SK-N-SH (cell line): ENCODE data around the gene ZNF407. TPM values are rescaled to one million over a fixed set of nuclear protein-coding genes. Genes with fewer than 3 reads are reported as not detected.

Source experiments
- CTCF ChIA-PET: fragments of 300-600, 350-600 bp; formaldehyde crosslinking; extraction: SDS; loops from one replicate; lab custom pipeline; 2021; lab: Yijun Ruan, JAX
- POLR2A ChIA-PET: fragments of 350-600 bp; sonication (Branson Sonifier 250); formaldehyde crosslinking; extraction: SDS; loops from one replicate; lab custom pipeline; 2020; ENCODE audit warnings: antibody characterized with exemption, inconsistent platforms; lab: Yijun Ruan, JAX
- DNase-seq: peaks from one replicate; pipeline ENCODE4 v3.0.0; 2012
- H2AFZ ChIP-seq: fragments of 200-600 bp; sonication (generic); 2 replicates; pipeline ENCODE4 v1.8.1; 2016; ENCODE audit warnings: antibody characterized with exemption, mild to moderate bottlenecking, low read depth
- H3F3A ChIP-seq: fragments of 200-600 bp; sonication (generic); replicated peaks from 2 replicates; pipeline ENCODE3; 2016; ENCODE audit warnings: antibody characterized with exemption, mild to moderate bottlenecking; ENCODE audit not compliant: insufficient read depth
- H3K27ac ChIP-seq, 2 experiments: fragments of 200-500 bp in 1 of 2; fragments of 200-600 bp in 1 of 2; sonication (Bioruptor generic) in 1 of 2; sonication (generic), shearing (Covaris generic) in 1 of 2; 2 replicates each; pipeline versions ENCODE4 v1.5.1 to v1.6.1; 2014 to 2016; ENCODE audit warnings: low read depth in 2 of 2, inconsistent platforms in 1 of 2, low read length in 1 of 2, mild to moderate bottlenecking in 1 of 2, mixed read lengths in 1 of 2
- H3K27me3 ChIP-seq: fragments of 200-600 bp; sonication (generic), shearing (Covaris generic); 2 replicates; pipeline ENCODE4 v1.6.1; 2016; ENCODE audit warnings: mixed run types; ENCODE audit not compliant: insufficient read depth
- H3K36me3 ChIP-seq, 2 experiments: fragments of 200-500 bp in 1 of 2; fragments of 200-600 bp in 1 of 2; sonication (Bioruptor generic) in 1 of 2; sonication (generic) in 1 of 2; replicated peaks in 1 of 2; 2 replicates each; pipeline versions ENCODE3 to v1.5.1; 2014 to 2016; ENCODE audit warnings: low read length in 1 of 2, mild to moderate bottlenecking in 1 of 2; ENCODE audit not compliant: insufficient read depth in 2 of 2, control insufficient read depth in 1 of 2
- H3K4me1 ChIP-seq, 2 experiments: fragments of 200-500 bp in 1 of 2; fragments of 200-600 bp in 1 of 2; sonication (Bioruptor generic) in 1 of 2; sonication (generic), shearing (Covaris generic) in 1 of 2; 2 replicates each; pipeline versions ENCODE4 v1.5.1 to v1.6.1; 2014 to 2016; ENCODE audit warnings: low read depth in 1 of 2, low read length in 1 of 2, mixed run types in 1 of 2; ENCODE audit not compliant: insufficient read depth in 2 of 2, control insufficient read depth in 1 of 2
- H3K4me2 ChIP-seq: fragments of 200-600 bp; sonication (generic), shearing (Covaris generic); 2 replicates; pipeline ENCODE4 v1.6.1; 2017; ENCODE audit warnings: mixed run types
- H3K4me3 ChIP-seq, 2 experiments: fragments of 200-500 bp in 1 of 2; fragments of 200-600 bp in 1 of 2; sonication (Bioruptor generic) in 1 of 2; sonication (generic), shearing (Covaris generic) in 1 of 2; 2 replicates each; pipeline versions ENCODE4 v1.5.1 to v1.8.1; 2014 to 2016; ENCODE audit warnings: low read depth in 2 of 2, inconsistent platforms in 1 of 2, low read length in 1 of 2, mild to moderate bottlenecking in 1 of 2, mixed read lengths in 1 of 2, moderate library complexity in 1 of 2
- H3K79me2 ChIP-seq: fragments of 200-600 bp; sonication (generic); 2 replicates; pipeline ENCODE4 v1.8.1; 2017; ENCODE audit warnings: mild to moderate bottlenecking; ENCODE audit not compliant: insufficient read depth
- H3K9ac ChIP-seq: fragments of 200-600 bp; sonication (generic); 2 replicates; pipeline ENCODE4 v1.6.1; 2017; ENCODE audit warnings: mixed run types
- H3K9me2 ChIP-seq: fragments of 200-600 bp; sonication (generic); 2 replicates; pipeline ENCODE4 v1.6.1; 2017; ENCODE audit warnings: mixed run types
- H3K9me3 ChIP-seq: fragments of 200-600 bp; sonication (generic); 2 replicates; pipeline ENCODE4 v1.6.1; 2017; ENCODE audit warnings: mixed run types, mild to moderate bottlenecking, moderate library complexity
- H4K20me1 ChIP-seq: fragments of 200-600 bp; sonication (generic); 2 replicates; pipeline ENCODE4 v1.6.1; 2017; ENCODE audit warnings: mild to moderate bottlenecking, mixed run types; ENCODE audit not compliant: insufficient read depth
- CHD2 ChIP-seq: fragments of 150-350 bp; IDR thresholded peaks from 2 replicates; pipeline ENCODE4 v1.6.1; 2018; ENCODE audit warnings: low read length; ENCODE audit not compliant: partially characterized antibody
- EP300 ChIP-seq, 2 experiments: IDR thresholded peaks; 2 replicates each; pipeline versions ENCODE4 v1.4.0 to v1.6.1; 2012; ENCODE audit warnings: borderline replicate concordance in 1 of 2, low read depth in 1 of 2, low read length in 1 of 2
- EZH2phosphoT487 ChIP-seq: fragments of 200-600 bp; sonication (generic); IDR thresholded peaks from 2 replicates; pipeline ENCODE4 v1.6.1; 2017; ENCODE audit warnings: low read depth, mixed run types, mild to moderate bottlenecking, antibody characterized with exemption, moderate library complexity, borderline replicate concordance
- GATA2 ChIP-seq: sonication (generic); formaldehyde crosslinking; IDR thresholded peaks from 2 replicates; pipeline ENCODE4 v1.5.0; 2020; ENCODE audit warnings: mild to moderate bottlenecking, missing genetic modification reagents
- MAX ChIP-seq: IDR thresholded peaks from 2 replicates; pipeline ENCODE4 v1.4.0; 2012; ENCODE audit warnings: low read depth
- NFIC ChIP-seq: IDR thresholded peaks from 2 replicates; pipeline ENCODE4 v1.4.0; 2012; ENCODE audit warnings: borderline replicate concordance
- RCOR1 ChIP-seq: fragments of 150-350 bp; IDR thresholded peaks from 2 replicates; pipeline ENCODE4 v1.6.1; 2017; ENCODE audit warnings: antibody characterized with exemption, low read length
- TAF1 ChIP-seq: IDR thresholded peaks from 2 replicates; pipeline ENCODE4 v1.6.1; 2012; ENCODE audit warnings: low read depth, mild to moderate bottlenecking, low read length, moderate library complexity, borderline replicate concordance
- TCF12 ChIP-seq: IDR thresholded peaks from 2 replicates; pipeline ENCODE4 v1.4.0; 2012
- TEAD4 ChIP-seq: IDR thresholded peaks from 2 replicates; pipeline ENCODE4 v1.4.0; 2012; ENCODE audit warnings: mild to moderate bottlenecking, borderline replicate concordance; ENCODE audit not compliant: insufficient read depth
- USF1 ChIP-seq: IDR thresholded peaks from 2 replicates; pipeline ENCODE4 v1.4.0; 2012; ENCODE audit warnings: low read depth, borderline replicate concordance
- USF2 ChIP-seq: fragments of 150-350 bp; IDR thresholded peaks from 2 replicates; pipeline ENCODE4 v1.6.1; 2017; ENCODE audit warnings: antibody characterized with exemption, low read length, low read depth, borderline replicate concordance
- YY1 ChIP-seq: IDR thresholded peaks from 2 replicates; pipeline ENCODE4 v1.4.0; 2012; ENCODE audit warnings: low read depth, mild to moderate bottlenecking
- WGBS: methylation state at CpG from one replicate; pipeline ENCODE4 v1.1.6; 2017; ENCODE audit warnings: low lambda C conversion rate; 5-methylcytosine and 5-hydroxymethylcytosine counted together
- polyA plus RNA-seq, 3 experiments: library from polyadenylated mRNA; depleted of rRNA; stranded (reverse); fragments of >200 nt; gene quantifications; 2 replicates each; pipeline ENCODE4 v1.2.3, GENCODE V29; 2012
- TF ChIP-seq, protein P1 (sequence below): fragments of 200-600 bp; sonication (generic); IDR thresholded peaks from 2 replicates; pipeline ENCODE4 v1.6.1; 2017; ENCODE audit warnings: antibody characterized with exemption, mild to moderate bottlenecking, moderate library complexity

The ZNF407 gene
- polyA plus RNA-seq, 1 of the 3 experiments (the other 2 are of a cell fraction), result 2.6 TPM

DNA sequence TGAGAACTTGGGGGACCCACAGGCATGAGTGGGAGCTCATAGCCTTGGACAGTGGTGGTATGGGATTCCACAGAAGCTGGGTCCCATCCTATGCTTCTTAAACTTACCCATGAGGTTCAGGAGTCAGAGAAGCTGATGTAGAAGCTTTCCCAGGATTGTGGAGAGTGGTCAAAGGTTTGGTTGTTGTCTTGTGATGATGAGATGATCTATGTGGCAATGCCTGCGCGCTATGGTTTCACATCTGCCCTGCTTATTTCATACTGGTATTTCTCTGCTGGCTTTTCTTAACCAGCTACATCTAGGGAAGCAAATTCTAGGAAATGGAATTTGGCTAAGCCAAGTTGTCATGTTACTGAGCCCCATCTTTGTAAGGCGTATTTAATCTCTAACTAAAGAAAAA is 168.6 kb downstream of the ZNF407 start:
- 93% methylated on average over 3 of the region's 3 CpGs for WGBS
- Histone ChIP-seq H3K27ac (no peak overlapping the region), H3K27me3 (no peaks in the 10 kb centered on the region), H3K79me2 (no peaks in the 10 kb centered on the region), H3K36me3 (no peaks in the 10 kb centered on the region), H3K4me2 (no peak overlapping the region), H3F3A (no peaks in the 10 kb centered on the region), H2AFZ (no peak overlapping the region), H3K9me3 (no peaks in the 10 kb centered on the region), H3K4me3 (no peak overlapping the region), H3K9ac (no peak overlapping the region), H3K4me1 (no peaks in the 10 kb centered on the region), H4K20me1 (no peaks in the 10 kb centered on the region), H3K9me2 (no peaks in the 10 kb centered on the region)
- ChIA-PET CTCF (interaction anchor here (1.1 kb wide), 1 partner anchor 18 kb away, joined by 3 read pairs; no protein-coding TSS in a partner anchor), POLR2A (no interaction called here)
- DNase-seq, result no peak
- TF ChIP-seq GATA2 (CRISPR knock-in tag) (no peak), USF1 (no peak), TAF1 (no peak), YY1 (no peak), USF2 (no peak), EZH2phosphoT487 (no peak), MAX (no peak)

GRCh38 chr18:74768096-74768495 is 170.4 kb downstream of the ZNF407 start:
- TF ChIP-seq EP300 (IDR thresholded peaks at IDR 0.05; ENCODE audit: borderline replicate concordance in 1 of 2, low read depth in 1 of 2, low read length in 1 of 2) (no peak), MAX (no peak), NFIC (no peak), EZH2phosphoT487 (no peak), RCOR1 (no peak), TEAD4 (no peak), CHD2 (no peak), TCF12 (no peak)
- TF ChIP-seq, protein P1, sequence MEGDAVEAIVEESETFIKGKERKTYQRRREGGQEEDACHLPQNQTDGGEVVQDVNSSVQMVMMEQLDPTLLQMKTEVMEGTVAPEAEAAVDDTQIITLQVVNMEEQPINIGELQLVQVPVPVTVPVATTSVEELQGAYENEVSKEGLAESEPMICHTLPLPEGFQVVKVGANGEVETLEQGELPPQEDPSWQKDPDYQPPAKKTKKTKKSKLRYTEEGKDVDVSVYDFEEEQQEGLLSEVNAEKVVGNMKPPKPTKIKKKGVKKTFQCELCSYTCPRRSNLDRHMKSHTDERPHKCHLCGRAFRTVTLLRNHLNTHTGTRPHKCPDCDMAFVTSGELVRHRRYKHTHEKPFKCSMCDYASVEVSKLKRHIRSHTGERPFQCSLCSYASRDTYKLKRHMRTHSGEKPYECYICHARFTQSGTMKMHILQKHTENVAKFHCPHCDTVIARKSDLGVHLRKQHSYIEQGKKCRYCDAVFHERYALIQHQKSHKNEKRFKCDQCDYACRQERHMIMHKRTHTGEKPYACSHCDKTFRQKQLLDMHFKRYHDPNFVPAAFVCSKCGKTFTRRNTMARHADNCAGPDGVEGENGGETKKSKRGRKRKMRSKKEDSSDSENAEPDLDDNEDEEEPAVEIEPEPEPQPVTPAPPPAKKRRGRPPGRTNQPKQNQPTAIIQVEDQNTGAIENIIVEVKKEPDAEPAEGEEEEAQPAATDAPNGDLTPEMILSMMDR, result no peak
- Histone ChIP-seq H3K79me2 (no peaks in the 10 kb centered on the region), H3K9me3 (no peaks in the 10 kb centered on the region), H3F3A (no peaks in the 10 kb centered on the region), H3K9ac (no peak overlapping the region), H3K27me3 (no peaks in the 10 kb centered on the region), H2AFZ (no peak overlapping the region), H3K27ac (no peak overlapping the region), H3K4me3 (no peak overlapping the region), H3K4me1 (no peaks in the 10 kb centered on the region), H3K4me2 (no peak overlapping the region), H3K36me3 (no peaks in the 10 kb centered on the region), H4K20me1 (no peaks in the 10 kb centered on the region), H3K9me2 (no peaks in the 10 kb centered on the region)
- POLR2A ChIA-PET, result no interaction called here
- no peak for DNase-seq
- 96% methylated on average over 2 of the region's 2 CpGs for WGBS
- CTCF ChIA-PET, result no interaction called here
